Activated CD8-positive, alpha-beta memory T cell treated with anti-CD3 and anti-CD28 coated beads, Interleukin-2, amount 50 U/mL, for 4 hours (primary cell): Measurements from ENCODE around the gene EPHA8.

Source experiments
- DNase-seq: peaks from one replicate; pipeline ENCODE4 v3.0.0-alpha.2; 2020

The EPHA8 gene

GRCh38 chr1:22537441-22538139, 25.7 kb upstream of the EPHA8 start:
- no peak for DNase-seq

- DNase-seq: no peak
These were observed 23.7 kb upstream of the EPHA8 start for GRCh38 chr1:22539510-22540118.

GRCh38 chr1:22540337-22540736, 23.0 kb upstream of the EPHA8 start:
- DNase-seq: no peak

- no peak for DNase-seq
These were observed 20.4 kb upstream of the EPHA8 start for GRCh38 chr1:22542886-22543285.

- no peak for DNase-seq
These were observed 19.6 kb upstream of the EPHA8 start for GRCh38 chr1:22543679-22544078.

GRCh38 chr1:22544606-22545005, 18.7 kb upstream of the EPHA8 start:
- DNase-seq: no peak

- DNase-seq: no peak
These were observed 18.1 kb upstream of the EPHA8 start for GRCh38 chr1:22545141-22545540.

- no peak for DNase-seq
These were observed 16.0 kb upstream of the EPHA8 start for GRCh38 chr1:22547186-22547817.

GRCh38 chr1:22547818-22548462, 15.3 kb upstream of the EPHA8 start:
- no peak for DNase-seq

GRCh38 chr1:22550021-22550420, 13.3 kb upstream of the EPHA8 start:
- no peak for DNase-seq

GRCh38 chr1:22551591-22551990, 11.7 kb upstream of the EPHA8 start:
- no peak for DNase-seq

- DNase-seq: no peak
These were observed 11.3 kb upstream of the EPHA8 start for GRCh38 chr1:22552021-22552420.

GRCh38 chr1:22553104-22553880, 10.0 kb upstream of the EPHA8 start:
- no peak for DNase-seq

GRCh38 chr1:22553991-22554522, 9.2 kb upstream of the EPHA8 start:
- no peak for DNase-seq

- no peak for DNase-seq
These were observed 8.0 kb upstream of the EPHA8 start for GRCh38 chr1:22555371-22555656.

GRCh38 chr1:22556391-22557104, 6.7 kb upstream of the EPHA8 start:
- no peak for DNase-seq

GRCh38 chr1:22557341-22557950, 5.8 kb upstream of the EPHA8 start:
- DNase-seq: no peak

- no peak for DNase-seq
These were observed 648 bp downstream of the EPHA8 start for GRCh38 chr1:22563671-22564602.

- no peak for DNase-seq
These were observed 2.9 kb downstream of the EPHA8 start for GRCh38 chr1:22566161-22566560.

GRCh38 chr1:22567197-22567596, 3.9 kb downstream of the EPHA8 start:
- no peak for DNase-seq

- no peak for DNase-seq
These were observed 4.7 kb downstream of the EPHA8 start for GRCh38 chr1:22567994-22568393.
